DND-41 (cell line): ENCODE results near the gene KSR1.

ENCODE experiments used
- ATAC-seq: fragments of 200-7000 bp; cut with Tn5 transposase; 3 replicates; pipeline ENCODE4 v1.9.1; 2021; ENCODE audit warnings: low read depth; ENCODE audit not compliant: insufficient read depth
- DNase-seq: peaks from one replicate; pipeline ENCODE4 v3.0.0-alpha.2; 2020
- H2AFZ ChIP-seq: 2 replicates; pipeline ENCODE4 v1.6.0; 2012; ENCODE audit warnings: low read depth, low read length
- H3K27ac ChIP-seq: 2 replicates; pipeline ENCODE4 v1.5.1; 2012; ENCODE audit warnings: low read length, inconsistent platforms
- H3K27me3 ChIP-seq: fragments of 200-600 bp; sonication (generic); 2 replicates; pipeline ENCODE4 v1.6.0; 2012; ENCODE audit warnings: low read length, mild to moderate bottlenecking, inconsistent platforms; ENCODE audit not compliant: insufficient read depth, poor library complexity
- H3K36me3 ChIP-seq: 2 replicates; pipeline ENCODE4 v1.5.1; 2012; ENCODE audit warnings: low read length, inconsistent platforms; ENCODE audit not compliant: insufficient read depth
- H3K4me1 ChIP-seq: 2 replicates; pipeline ENCODE4 v1.5.1; 2012; ENCODE audit warnings: mild to moderate bottlenecking, low read length; ENCODE audit not compliant: insufficient read depth
- H3K4me2 ChIP-seq: 2 replicates; pipeline ENCODE4 v1.6.0; 2012; ENCODE audit warnings: mild to moderate bottlenecking, moderate library complexity, low read length, inconsistent platforms; ENCODE audit not compliant: insufficient read depth
- H3K4me3 ChIP-seq, 2 experiments: fragments of 200-600 bp in 1 of 2; shearing (Covaris generic) in 1 of 2; 2 replicates each; pipeline ENCODE4 v1.5.1; 2012 to 2016; ENCODE audit warnings: inconsistent platforms in 2 of 2, low read length in 2 of 2, mild to moderate bottlenecking in 2 of 2, low read depth in 1 of 2, moderate library complexity in 1 of 2
- H3K79me2 ChIP-seq: 2 replicates; pipeline ENCODE4 v1.6.0; 2012; ENCODE audit warnings: low read length, inconsistent platforms; ENCODE audit not compliant: insufficient read depth
- H3K9ac ChIP-seq: 2 replicates; pipeline ENCODE4 v1.6.0; 2012; ENCODE audit warnings: low read depth, mild to moderate bottlenecking, inconsistent platforms, low read length, moderate library complexity
- H3K9me3 ChIP-seq: 2 replicates; pipeline ENCODE4 v1.5.1; 2012; ENCODE audit warnings: low read length, moderate library complexity, mild to moderate bottlenecking, inconsistent platforms; ENCODE audit not compliant: insufficient read depth, severe bottlenecking
- H4K20me1 ChIP-seq: 2 replicates; pipeline ENCODE4 v1.6.0; 2012; ENCODE audit warnings: low read length; ENCODE audit not compliant: insufficient read depth
- EZH2 ChIP-seq: IDR thresholded peaks from 3 replicates; pipeline ENCODE4 v1.6.1; 2012; ENCODE audit warnings: borderline replicate concordance, low read depth, mild to moderate bottlenecking, moderate library complexity, low read length, inconsistent platforms; ENCODE audit not compliant: severe bottlenecking
- TF ChIP-seq, protein P1 (sequence below): IDR thresholded peaks from 2 replicates; pipeline ENCODE4 v1.5.1; 2012; ENCODE audit warnings: borderline replicate concordance, low read length, moderate library complexity, mild to moderate bottlenecking; ENCODE audit not compliant: poor library complexity, severe bottlenecking; ENCODE audit errors: extremely low read depth

KSR1 gene

DNA sequence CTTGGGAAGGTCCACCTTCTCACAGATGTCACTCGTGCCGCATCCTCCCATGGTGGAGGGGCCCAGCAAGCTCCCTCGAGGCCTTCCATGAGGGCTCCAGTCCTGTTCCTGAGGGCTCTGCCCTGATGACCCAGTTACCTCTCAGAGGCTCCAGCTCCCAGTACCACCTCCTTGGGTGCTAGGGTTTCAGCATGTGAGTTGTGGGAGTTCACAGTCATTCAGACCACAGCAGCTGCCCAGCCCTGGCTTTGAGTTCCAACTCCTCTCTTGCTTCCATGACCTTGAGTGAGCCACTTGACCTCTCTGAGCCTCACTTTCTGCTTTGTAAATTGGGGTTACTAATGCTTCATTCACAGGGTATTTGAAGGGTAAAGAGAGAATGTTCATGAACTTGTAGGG lies 137.6 kb downstream of the KSR1 start:
- TF ChIP-seq, protein P1, sequence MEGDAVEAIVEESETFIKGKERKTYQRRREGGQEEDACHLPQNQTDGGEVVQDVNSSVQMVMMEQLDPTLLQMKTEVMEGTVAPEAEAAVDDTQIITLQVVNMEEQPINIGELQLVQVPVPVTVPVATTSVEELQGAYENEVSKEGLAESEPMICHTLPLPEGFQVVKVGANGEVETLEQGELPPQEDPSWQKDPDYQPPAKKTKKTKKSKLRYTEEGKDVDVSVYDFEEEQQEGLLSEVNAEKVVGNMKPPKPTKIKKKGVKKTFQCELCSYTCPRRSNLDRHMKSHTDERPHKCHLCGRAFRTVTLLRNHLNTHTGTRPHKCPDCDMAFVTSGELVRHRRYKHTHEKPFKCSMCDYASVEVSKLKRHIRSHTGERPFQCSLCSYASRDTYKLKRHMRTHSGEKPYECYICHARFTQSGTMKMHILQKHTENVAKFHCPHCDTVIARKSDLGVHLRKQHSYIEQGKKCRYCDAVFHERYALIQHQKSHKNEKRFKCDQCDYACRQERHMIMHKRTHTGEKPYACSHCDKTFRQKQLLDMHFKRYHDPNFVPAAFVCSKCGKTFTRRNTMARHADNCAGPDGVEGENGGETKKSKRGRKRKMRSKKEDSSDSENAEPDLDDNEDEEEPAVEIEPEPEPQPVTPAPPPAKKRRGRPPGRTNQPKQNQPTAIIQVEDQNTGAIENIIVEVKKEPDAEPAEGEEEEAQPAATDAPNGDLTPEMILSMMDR = no peak
- TF ChIP-seq EZH2 = no peak
- H3K36me3 ChIP-seq = no peaks in the 10 kb centered on the region
- no peak for ATAC-seq

DNA sequence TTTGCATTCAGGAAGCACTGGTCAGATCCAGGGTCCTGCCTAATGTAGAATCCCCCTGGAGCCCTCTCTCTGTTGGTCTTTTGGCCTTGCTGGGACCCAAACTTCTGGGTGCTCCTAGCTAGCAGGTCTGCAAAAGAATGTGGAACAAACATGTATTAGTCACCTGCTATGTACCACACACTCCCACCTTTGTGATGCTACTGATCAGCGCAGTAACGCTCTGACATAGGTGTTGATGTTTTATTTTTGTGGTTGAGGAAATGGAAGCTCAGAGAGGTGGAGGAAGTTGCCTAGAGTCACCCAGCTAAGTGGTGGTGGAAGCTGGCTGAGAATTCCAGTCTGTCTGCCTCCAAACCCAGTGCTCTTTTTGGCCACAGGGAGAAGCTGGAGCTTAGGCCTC lies 139.0 kb downstream of the KSR1 start:
- Histone ChIP-seq H3K4me3 (no peak overlapping the region), H3K27me3 (no peaks in the 10 kb centered on the region), H2AFZ (no peak overlapping the region), H3K4me1 (no peaks in the 10 kb centered on the region), H3K79me2 (no peaks in the 10 kb centered on the region), H3K9me3 (no peaks in the 10 kb centered on the region), H3K4me2 (no peak overlapping the region), H4K20me1 (no peaks in the 10 kb centered on the region), H3K27ac (no peak overlapping the region), H3K9ac (no peak overlapping the region), H3K36me3 (no peaks in the 10 kb centered on the region)
- DNase-seq = no peak
- TF ChIP-seq EZH2 = no peak
- TF ChIP-seq, protein P1 = no peak
- no peak for ATAC-seq

More for the DNA sequence above, 137.6 kb downstream of the KSR1 start:
- Histone ChIP-seq H3K9me3 (no peaks in the 10 kb centered on the region), H2AFZ (no peak overlapping the region), H3K27me3 (no peaks in the 10 kb centered on the region), H3K4me3 (no peak overlapping the region), H3K4me2 (no peak overlapping the region), H3K27ac (no peak overlapping the region), H3K4me1 (no peaks in the 10 kb centered on the region), H4K20me1 (no peaks in the 10 kb centered on the region), H3K9ac (no peak overlapping the region), H3K79me2 (no peaks in the 10 kb centered on the region)
- DNase-seq = no peak

DNA sequence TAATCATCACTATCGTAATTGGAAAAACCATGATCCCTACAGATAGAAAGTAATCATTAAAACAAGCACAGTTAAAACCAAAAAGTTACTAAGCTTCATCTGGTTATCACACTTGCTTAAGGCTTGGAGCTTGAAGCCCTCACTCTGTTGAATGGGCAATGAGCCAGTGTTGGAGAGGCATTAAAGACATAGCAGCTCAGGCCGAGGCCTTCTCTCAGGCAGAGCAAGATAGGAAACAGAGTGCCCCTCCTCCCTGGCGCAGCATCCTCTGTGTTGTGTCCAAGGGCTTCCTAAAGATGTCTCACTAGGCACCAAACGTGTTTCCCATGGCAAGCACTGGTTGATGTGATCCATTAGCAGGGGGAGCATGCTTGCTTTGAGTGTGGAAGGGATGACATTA lies 139.8 kb downstream of the KSR1 start:
- no peak for ATAC-seq
- Histone ChIP-seq H3K36me3 (no peaks in the 10 kb centered on the region), H2AFZ (no peak overlapping the region), H3K9me3 (no peaks in the 10 kb centered on the region), H3K4me2 (no peak overlapping the region), H3K27me3 (no peaks in the 10 kb centered on the region), H3K79me2 (no peaks in the 10 kb centered on the region), H3K4me1 (no peaks in the 10 kb centered on the region), H3K27ac (no peak overlapping the region), H3K4me3 (no peak overlapping the region), H4K20me1 (no peaks in the 10 kb centered on the region), H3K9ac (no peak overlapping the region)
- TF ChIP-seq EZH2 = no peak
- TF ChIP-seq, protein P1 = no peak
- no peak for DNase-seq

DNA sequence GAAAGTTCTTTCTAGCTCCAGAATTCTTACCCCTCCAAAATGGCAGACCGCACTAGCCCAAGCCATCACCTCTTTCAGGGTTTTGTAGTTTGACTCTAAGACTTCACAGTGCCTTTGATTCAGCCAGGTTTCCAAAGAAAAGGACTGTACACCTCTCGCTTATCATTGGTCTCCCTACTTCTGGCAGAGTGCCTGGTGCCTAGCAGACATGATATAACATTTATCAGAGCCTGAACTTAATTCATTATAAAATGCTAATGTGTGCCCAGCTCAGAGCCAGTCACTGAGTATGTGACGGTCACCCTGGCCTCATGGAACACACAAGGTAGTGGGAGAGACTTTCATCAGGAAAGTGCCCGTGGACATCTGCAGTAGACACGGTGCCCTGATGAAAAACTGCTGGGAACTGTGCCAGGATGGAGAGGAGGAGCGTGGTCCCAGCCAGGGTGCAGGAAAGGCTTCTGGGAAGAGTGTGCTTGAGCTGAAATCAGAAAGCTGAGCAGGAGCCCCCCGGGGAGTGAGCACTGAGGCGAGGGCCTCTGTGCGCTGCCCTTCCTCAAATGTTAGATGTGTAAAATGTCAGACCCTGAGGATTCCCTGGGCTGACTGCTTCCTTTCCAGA lies 140.4 kb downstream of the KSR1 start:
- Histone ChIP-seq H3K36me3 (no peaks in the 10 kb centered on the region), H2AFZ (no peak overlapping the region), H3K9ac (no peak overlapping the region), H3K4me1 (no peaks in the 10 kb centered on the region), H3K4me2 (no peak overlapping the region), H3K4me3 (no peak overlapping the region), H4K20me1 (no peaks in the 10 kb centered on the region), H3K27me3 (no peaks in the 10 kb centered on the region), H3K79me2 (no peaks in the 10 kb centered on the region), H3K27ac (no peak overlapping the region), H3K9me3 (no peaks in the 10 kb centered on the region)
- TF ChIP-seq, protein P1 = no peak
- TF ChIP-seq EZH2 = no peak
- DNase-seq (no peak), ATAC-seq (no peak)
